HG03558 (cell line): ENCODE measurements around the gene GXYLT2.

Source experiments
- ATAC-seq: cut with Tn5 transposase; IDR thresholded peaks from one replicate; pipeline ENCODE4 v1.9.1; 2021; ENCODE audit warnings: moderate number of reproducible peaks; ENCODE audit not compliant: unreplicated experiment; ENCODE audit errors: extremely low read depth

Gene GXYLT2

GRCh38 chr3:72968266-72968664 lies 80.4 kb downstream of the GXYLT2 start:
- ATAC-seq = no peak

GRCh38 chr3:72969766-72970165 lies 81.9 kb downstream of the GXYLT2 start:
- no peak for ATAC-seq

- ATAC-seq = no peak
These were observed 83.1 kb downstream of the GXYLT2 start for GRCh38 chr3:72970942-72971341.

- no peak for ATAC-seq
These were observed 84.8 kb downstream of the GXYLT2 start for GRCh38 chr3:72972706-72973030.

- ATAC-seq = no peak
These were observed 85.3 kb downstream of the GXYLT2 start for GRCh38 chr3:72973031-72973723.

GRCh38 chr3:72973786-72974185 lies 85.9 kb downstream of the GXYLT2 start:
- ATAC-seq = no peak

- no peak for ATAC-seq
These were observed 87.1 kb downstream of the GXYLT2 start for GRCh38 chr3:72974956-72975355.

- ATAC-seq = no peak
These were observed 88.5 kb downstream of the GXYLT2 start for GRCh38 chr3:72976281-72976741.

- no peak for ATAC-seq
These were observed 89.4 kb downstream of the GXYLT2 start for GRCh38 chr3:72977060-72977808.

GRCh38 chr3:72982609-72983366 lies 94.9 kb downstream of the GXYLT2 start:
- no peak for ATAC-seq

- no peak for ATAC-seq
These were observed 97.7 kb downstream of the GXYLT2 start for GRCh38 chr3:72985576-72985975.

GRCh38 chr3:72990701-72991395 lies 103.0 kb downstream of the GXYLT2 start:
- ATAC-seq = no peak

- ATAC-seq = no peak
These were observed 103.7 kb downstream of the GXYLT2 start for GRCh38 chr3:72991522-72991921.

GRCh38 chr3:72993391-72993790 lies 105.5 kb downstream of the GXYLT2 start:
- no peak for ATAC-seq

- ATAC-seq = no peak
These were observed 107.5 kb downstream of the GXYLT2 start for GRCh38 chr3:72995337-72995736.

- ATAC-seq = no peak
These were observed 108.3 kb downstream of the GXYLT2 start for GRCh38 chr3:72996121-72996472.

GRCh38 chr3:72996473-72997333 lies 108.9 kb downstream of the GXYLT2 start, which contains the start of gene PPP4R2:
Gene PPP4R2 (plus strand): TSS chr3:72996811. CDS start chr3:72997038, 227 bp downstream.
- ATAC-seq = peak; percentile 81

GRCh38 chr3:72997421-72997961 lies 109.6 kb downstream of the GXYLT2 start:
- ATAC-seq = no peak

- no peak for ATAC-seq
These were observed 110.6 kb downstream of the GXYLT2 start for GRCh38 chr3:72998466-72998865.
